D341Med (cell line): ENCODE results near the gene FOXO3.

Source experiments
- DNase-seq: peaks from one replicate; pipeline ENCODE4 v3.0.0; 2012; ENCODE audit warnings: low spot score

Gene FOXO3

GRCh38 chr6:108714101-108714765, 153.5 kb downstream of the FOXO3 start:
- no peak for DNase-seq

GRCh38 chr6:108714766-108715414, 154.2 kb downstream of the FOXO3 start:
- no peak for DNase-seq

GRCh38 chr6:108715832-108716231, 155.1 kb downstream of the FOXO3 start:
- no peak for DNase-seq

- DNase-seq = no peak
These were observed 156.4 kb downstream of the FOXO3 start for GRCh38 chr6:108716801-108717791.

- no peak for DNase-seq
These were observed 158.8 kb downstream of the FOXO3 start for GRCh38 chr6:108719477-108719876.

- no peak for DNase-seq
These were observed 160.1 kb downstream of the FOXO3 start for GRCh38 chr6:108720827-108721226.

GRCh38 chr6:108721286-108721685, 160.6 kb downstream of the FOXO3 start:
- DNase-seq = no peak

GRCh38 chr6:108723594-108723993, 162.9 kb downstream of the FOXO3 start:
- no peak for DNase-seq

GRCh38 chr6:108726726-108727339, 166.1 kb downstream of the FOXO3 start:
- DNase-seq = no peak

GRCh38 chr6:108727966-108728730, 167.4 kb downstream of the FOXO3 start:
- no peak for DNase-seq

- peak; percentile 81 for DNase-seq
These were observed 168.1 kb downstream of the FOXO3 start for GRCh38 chr6:108728826-108729225.

GRCh38 chr6:108730635-108731515, 170.2 kb downstream of the FOXO3 start:
- DNase-seq = no peak

GRCh38 chr6:108732091-108732870, 171.6 kb downstream of the FOXO3 start:
- DNase-seq = no peak

- no peak for DNase-seq
These were observed 172.3 kb downstream of the FOXO3 start for GRCh38 chr6:108733051-108733450.

- DNase-seq = no peak
These were observed 173.1 kb downstream of the FOXO3 start for GRCh38 chr6:108733706-108734265.
